ENCODE data around the gene DBP.

DBP gene

GRCh38 chr19:48627201-48627864, 9.8 kb downstream of the DBP start:
- DNase-seq: no peak

- no peak for DNase-seq
Observed at GRCh38 chr19:48625891-48626327, 11.3 kb downstream of the DBP start.

GRCh38 chr19:48624791-48625723, 12.1 kb downstream of the DBP start:
- peak; percentile 63 for DNase-seq

- DNase-seq: peak; percentile 99
Observed at GRCh38 chr19:48624067-48624594, 13.0 kb downstream of the DBP start.

GRCh38 chr19:48623556-48624066, 13.6 kb downstream of the DBP start:
- DNase-seq: no peak

- no peak for DNase-seq
Observed at GRCh38 chr19:48619692-48620585, 17.2 kb downstream of the DBP start.

GRCh38 chr19:48618916-48619691, 18.1 kb downstream of the DBP start, which contains the start of the genes RPL18 and SPHK2:
TSS of gene RPL18 (minus strand) at chr19:48619178. CDS start at chr19:48619143, 35 bp downstream.
TSS of gene SPHK2 (plus strand) at chr19:48619506. CDS start at chr19:48620515, 1,009 bp downstream.
- DNase-seq: peak; percentile 100

GRCh38 chr19:48618278-48618915, 18.8 kb downstream of the DBP start:
- no peak for DNase-seq

- DNase-seq: peak; percentile 60
Observed at GRCh38 chr19:48617146-48617937, 19.8 kb downstream of the DBP start.

GRCh38 chr19:48616491-48617056, 20.6 kb downstream of the DBP start:
- DNase-seq: no peak

- DNase-seq: no peak
Observed at GRCh38 chr19:48616041-48616436, 21.1 kb downstream of the DBP start.

- peak; percentile 56 for DNase-seq
Observed at GRCh38 chr19:48615231-48616040, 21.7 kb downstream of the DBP start.

GRCh38 chr19:48614436-48615230, 22.5 kb downstream of the DBP start, which contains the start of gene FAM83E:
TSS of gene FAM83E (minus strand) at chr19:48615076. CDS start at chr19:48613372, 1,704 bp downstream.
- peak; percentile 71 for DNase-seq

- DNase-seq: no peak
Observed at GRCh38 chr19:48613852-48614435, 23.2 kb downstream of the DBP start.

- no peak for DNase-seq
Observed at GRCh38 chr19:48613024-48613851, 23.9 kb downstream of the DBP start.

GRCh38 chr19:48611872-48612271, 25.3 kb downstream of the DBP start:
- DNase-seq: no peak
